ENCODE results near the gene TGM4.

The TGM4 gene

GRCh38 chr3:44915702-44916438 is 41.5 kb downstream of the TGM4 start:
- ChIA-PET CTCF (interaction anchor here (0.6 kb wide), 1 partner anchor 38 kb away, joined by 3 read pairs; no protein-coding TSS in a partner anchor), POLR2A (ENCODE audit: low non-redundant PET) (no interaction called here)
- TF ChIP-seq CTCF (conservative IDR thresholded peaks at IDR 0.05; ENCODE audit: low read depth) = no peak
- no peak for DNase-seq (ENCODE audit: low spot score)
- 0 out of 2 replicates have a peak overlapping the region, but pooled peaks have one; percentile 11 for H3K27ac ChIP-seq

GRCh38 chr3:44918087-44918486 is 43.7 kb downstream of the TGM4 start:
- no peak overlapping the region for H3K27ac ChIP-seq
- POLR2A ChIA-PET (ENCODE audit: low non-redundant PET) = interaction anchor here (0.6 kb wide), 1 partner anchor 10 kb away, joined by 3 read pairs; no protein-coding TSS in a partner anchor
- no peak for DNase-seq (ENCODE audit: low spot score)
- no peak for TF ChIP-seq CTCF (conservative IDR thresholded peaks at IDR 0.05; ENCODE audit: low read depth)
- CTCF ChIA-PET = no interaction called here

- POLR2A ChIA-PET (ENCODE audit: low non-redundant PET) = no interaction called here
- DNase-seq (ENCODE audit: low spot score) = no peak
- CTCF ChIA-PET = no interaction called here
- no peak for TF ChIP-seq CTCF (conservative IDR thresholded peaks at IDR 0.05; ENCODE audit: low read depth)
- H3K27ac ChIP-seq = no peak overlapping the region
These were observed 44.2 kb downstream of the TGM4 start for GRCh38 chr3:44918581-44918980.

- ChIA-PET CTCF (interaction anchor here (0.6 kb wide), 1 partner anchor 25 kb away, joined by 4 read pairs; no protein-coding TSS in a partner anchor), POLR2A (ENCODE audit: low non-redundant PET) (no interaction called here)
- TF ChIP-seq CTCF (conservative IDR thresholded peaks at IDR 0.05; ENCODE audit: low read depth) = no peak
- H3K27ac ChIP-seq = peak overlapping the region; percentile 20; the same call in 1 of the 2 replicates
- no peak for DNase-seq (ENCODE audit: low spot score)
These were observed 45.7 kb downstream of the TGM4 start for GRCh38 chr3:44920081-44920480.

GRCh38 chr3:44923632-44924456 is 49.4 kb downstream of the TGM4 start:
- DNase-seq (ENCODE audit: low spot score) = no peak
- no peak for TF ChIP-seq CTCF (conservative IDR thresholded peaks at IDR 0.05; ENCODE audit: low read depth)
- no peak overlapping the region for H3K27ac ChIP-seq
- POLR2A ChIA-PET (ENCODE audit: low non-redundant PET) = no interaction called here
- CTCF ChIA-PET = no interaction called here

- CTCF ChIA-PET = no interaction called here
- DNase-seq (ENCODE audit: low spot score) = no peak
- POLR2A ChIA-PET (ENCODE audit: low non-redundant PET) = no interaction called here
- H3K27ac ChIP-seq = no peak overlapping the region
- TF ChIP-seq CTCF (conservative IDR thresholded peaks at IDR 0.05; ENCODE audit: low read depth) = no peak
These were observed 50.2 kb downstream of the TGM4 start for GRCh38 chr3:44924457-44925084.
